Fibroblast of lung (primary cell): ENCODE results near the gene APOBR.

Experiments used
- CTCF ChIP-seq, 2 donors: IDR thresholded peaks in 1 of 2; conservative IDR thresholded peaks in 1 of 2; 1 replicate in 1 of 2; 2 replicates in 1 of 2; pipeline ENCODE4 v1.5.1; 2011 to 2012; ENCODE audit warnings: low read length in 2 of 2, control low read depth in 1 of 2, inconsistent platforms in 1 of 2, low read depth in 1 of 2, mild to moderate bottlenecking in 1 of 2
- EZH2 ChIP-seq: IDR thresholded peaks from 2 replicates; pipeline ENCODE4 v1.5.1; 2012; ENCODE audit warnings: low read length, control low read depth, mild to moderate bottlenecking; ENCODE audit errors: missing control alignments

- TF ChIP-seq CTCF (conservative IDR thresholded peaks at IDR 0.05 in 1 of 2, IDR thresholded peaks at IDR 0.05 in 1 of 2; ENCODE audit: low read depth in 1 of 2, low read length in 2 of 2) (no peak), EZH2 (no peak)
Measured at GRCh38 chr16:28527985-28528384, 33.5 kb downstream of the APOBR start.
